Neural progenitor cell (in vitro differentiated cells): Measurements from ENCODE around the gene MAP3K2. TPM values are rescaled to one million over a fixed set of nuclear protein-coding genes. Genes with fewer than 3 reads are reported as not detected.

Experiments
- DNase-seq: peaks from one replicate; pipeline ENCODE4 v3.0.0-alpha.2; 2016; ENCODE audit warnings: low spot score
- H2AFZ ChIP-seq: fragments of 200-600 bp; sonication (generic); replicated peaks from 2 replicates; pipeline ENCODE4 v1.6.1; 2016; ENCODE audit warnings: antibody characterized with exemption
- H3F3A ChIP-seq: fragments of 200-600 bp; sonication (generic); 2 replicates; pipeline ENCODE4 v1.6.1; 2016; ENCODE audit warnings: antibody characterized with exemption, low read depth
- H3K27ac ChIP-seq: fragments of 200-600 bp; sonication (generic); 2 replicates; pipeline ENCODE4 v1.5.1; 2016; ENCODE audit warnings: mild to moderate bottlenecking
- H3K27me3 ChIP-seq: fragments of 200-600 bp; sonication (generic); 2 replicates; pipeline ENCODE4 v1.6.1; 2016; ENCODE audit warnings: mild to moderate bottlenecking, moderate library complexity
- H3K36me3 ChIP-seq: fragments of 200-600 bp; sonication (generic); 2 replicates; pipeline ENCODE4 v1.5.1; 2016
- H3K4me1 ChIP-seq: fragments of 200-600 bp; sonication (generic); 2 replicates; pipeline ENCODE4 v1.6.1; 2016; ENCODE audit warnings: mixed run types
- H3K4me2 ChIP-seq: fragments of 200-600 bp; sonication (generic); 2 replicates; pipeline ENCODE4 v1.6.1; 2016
- H3K4me3 ChIP-seq: fragments of 200-600 bp; sonication (generic); 2 replicates; pipeline ENCODE4 v1.5.1; 2016
- H3K79me2 ChIP-seq: fragments of 200-600 bp; sonication (generic); 2 replicates; pipeline ENCODE4 v1.6.1; 2016; ENCODE audit warnings: low read depth
- H3K9ac ChIP-seq: fragments of 200-600 bp; sonication (generic); 2 replicates; pipeline ENCODE4 v1.6.1; 2016
- H3K9me3 ChIP-seq: fragments of 200-600 bp; sonication (generic); 2 replicates; pipeline ENCODE4 v1.5.1; 2016; ENCODE audit warnings: low read depth
- H4K20me1 ChIP-seq: fragments of 200-600 bp; sonication (generic); 2 replicates; pipeline ENCODE4 v1.6.1; 2016; ENCODE audit warnings: low read depth
- H3K27ac Mint-ChIP-seq: 3 replicates; pipeline ENCODE4 v1.8.0; 2021; ENCODE audit warnings: mixed read lengths
- H3K27me3 Mint-ChIP-seq: 2 replicates; pipeline ENCODE4 v1.8.0; 2022; ENCODE audit warnings: low read depth, mild to moderate bottlenecking, inconsistent platforms, moderate library complexity, mixed read lengths; ENCODE audit not compliant: insufficient read depth
- H3K36me3 Mint-ChIP-seq: 3 replicates; pipeline ENCODE4 v1.8.0; 2021; ENCODE audit warnings: mixed read lengths
- H3K4me1 Mint-ChIP-seq: 3 replicates; pipeline ENCODE4 v1.8.0; 2021; ENCODE audit warnings: mixed read lengths
- H3K4me3 Mint-ChIP-seq: 3 replicates; pipeline ENCODE4 v1.8.0; 2021; ENCODE audit warnings: mild to moderate bottlenecking, moderate library complexity, mixed read lengths
- H3K9me3 Mint-ChIP-seq: 3 replicates; pipeline ENCODE4 v1.8.0; 2020; ENCODE audit warnings: mixed read lengths
- EZH2 ChIP-seq: fragments of 200-600 bp; sonication (generic); IDR thresholded peaks from 2 replicates; pipeline ENCODE4 v1.6.1; 2017; ENCODE audit warnings: antibody characterized with exemption, mild to moderate bottlenecking, moderate library complexity
- EZH2phosphoT487 ChIP-seq: fragments of 200-600 bp; sonication (generic); IDR thresholded peaks from 2 replicates; pipeline ENCODE4 v1.6.1; 2017; ENCODE audit warnings: antibody characterized with exemption
- total RNA-seq: library from RNA; depleted of rRNA; stranded (reverse); fragments of >200 nt; gene quantifications from 2 replicates; pipeline ENCODE4 v1.2.3, GENCODE V29; 2015; ENCODE audit warnings: low replicate concordance
- TF ChIP-seq, protein P1 (sequence below): fragments of 200-600 bp; sonication (generic); IDR thresholded peaks from 2 replicates; pipeline ENCODE4 v1.5.1; 2017; ENCODE audit warnings: antibody characterized with exemption, mild to moderate bottlenecking

Gene MAP3K2
- total RNA-seq, 1 donor from 2014 or later = 24.5 TPM

DNA sequence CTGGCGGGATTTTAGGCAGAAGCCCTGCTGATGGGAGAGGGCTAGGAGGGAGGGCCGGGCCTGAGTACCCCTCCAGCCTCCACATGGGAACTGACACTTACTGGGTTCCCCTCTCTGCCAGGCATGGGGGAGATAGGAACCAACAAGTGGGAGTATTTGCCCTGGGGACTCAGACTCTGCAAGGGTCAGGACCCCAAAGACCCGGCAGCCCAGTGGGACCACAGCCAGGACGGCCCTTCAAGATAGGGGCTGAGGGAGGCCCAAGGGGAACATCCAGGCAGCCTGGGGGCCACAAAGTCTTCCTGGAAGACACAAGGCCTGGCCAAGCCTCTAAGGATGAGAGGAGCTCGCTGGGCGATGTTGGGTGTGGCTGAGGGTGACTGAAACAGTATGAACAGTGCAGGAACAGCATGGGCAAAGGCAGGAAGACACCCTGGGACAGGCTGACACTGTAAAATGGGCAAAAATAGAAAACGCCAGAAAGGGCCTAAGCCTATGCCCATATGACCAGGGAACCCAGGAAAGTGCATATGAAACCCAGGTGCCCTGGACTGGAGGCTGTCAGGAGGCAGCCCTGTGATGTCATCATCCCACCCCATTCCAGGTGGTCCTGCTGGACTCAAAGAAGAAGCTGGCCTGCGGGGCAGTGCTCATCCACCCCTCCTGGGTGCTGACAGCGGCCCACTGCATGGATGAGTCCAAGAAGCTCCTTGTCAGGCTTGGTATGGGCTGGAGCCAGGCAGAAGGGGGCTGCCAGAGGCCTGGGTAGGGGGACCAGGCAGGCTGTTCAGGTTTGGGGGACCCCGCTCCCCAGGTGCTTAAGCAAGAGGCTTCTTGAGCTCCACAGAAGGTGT is 39.0 kb upstream of the MAP3K2 start:
- Mint-ChIP-seq H3K4me1 (peaks cover 19% of the 10 kb centered on the region), H3K9me3 (no peaks in the 10 kb centered on the region), H3K4me3 (no peak overlapping the region), H3K27me3 (peaks cover 26% of the 10 kb centered on the region), H3K27ac (no peak overlapping the region), H3K36me3 (no peaks in the 10 kb centered on the region)
- Histone ChIP-seq H2AFZ (no peak overlapping the region), H3F3A (peaks cover 35% of the 10 kb centered on the region), H3K4me3 (no peak overlapping the region), H3K9me3 (no peaks in the 10 kb centered on the region), H3K4me2 (no peak overlapping the region), H3K27me3 (peaks cover 42% of the 10 kb centered on the region), H3K79me2 (no peaks in the 10 kb centered on the region), H3K27ac (no peak overlapping the region), H3K4me1 (peaks cover 13% of the 10 kb centered on the region), H3K9ac (no peak overlapping the region), H3K36me3 (no peaks in the 10 kb centered on the region), H4K20me1 (peaks cover 10% of the 10 kb centered on the region)
- DNase-seq = no peak
- TF ChIP-seq EZH2 (no peak), EZH2phosphoT487 (no peak)
- TF ChIP-seq, protein P1, sequence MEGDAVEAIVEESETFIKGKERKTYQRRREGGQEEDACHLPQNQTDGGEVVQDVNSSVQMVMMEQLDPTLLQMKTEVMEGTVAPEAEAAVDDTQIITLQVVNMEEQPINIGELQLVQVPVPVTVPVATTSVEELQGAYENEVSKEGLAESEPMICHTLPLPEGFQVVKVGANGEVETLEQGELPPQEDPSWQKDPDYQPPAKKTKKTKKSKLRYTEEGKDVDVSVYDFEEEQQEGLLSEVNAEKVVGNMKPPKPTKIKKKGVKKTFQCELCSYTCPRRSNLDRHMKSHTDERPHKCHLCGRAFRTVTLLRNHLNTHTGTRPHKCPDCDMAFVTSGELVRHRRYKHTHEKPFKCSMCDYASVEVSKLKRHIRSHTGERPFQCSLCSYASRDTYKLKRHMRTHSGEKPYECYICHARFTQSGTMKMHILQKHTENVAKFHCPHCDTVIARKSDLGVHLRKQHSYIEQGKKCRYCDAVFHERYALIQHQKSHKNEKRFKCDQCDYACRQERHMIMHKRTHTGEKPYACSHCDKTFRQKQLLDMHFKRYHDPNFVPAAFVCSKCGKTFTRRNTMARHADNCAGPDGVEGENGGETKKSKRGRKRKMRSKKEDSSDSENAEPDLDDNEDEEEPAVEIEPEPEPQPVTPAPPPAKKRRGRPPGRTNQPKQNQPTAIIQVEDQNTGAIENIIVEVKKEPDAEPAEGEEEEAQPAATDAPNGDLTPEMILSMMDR = no peak

DNA sequence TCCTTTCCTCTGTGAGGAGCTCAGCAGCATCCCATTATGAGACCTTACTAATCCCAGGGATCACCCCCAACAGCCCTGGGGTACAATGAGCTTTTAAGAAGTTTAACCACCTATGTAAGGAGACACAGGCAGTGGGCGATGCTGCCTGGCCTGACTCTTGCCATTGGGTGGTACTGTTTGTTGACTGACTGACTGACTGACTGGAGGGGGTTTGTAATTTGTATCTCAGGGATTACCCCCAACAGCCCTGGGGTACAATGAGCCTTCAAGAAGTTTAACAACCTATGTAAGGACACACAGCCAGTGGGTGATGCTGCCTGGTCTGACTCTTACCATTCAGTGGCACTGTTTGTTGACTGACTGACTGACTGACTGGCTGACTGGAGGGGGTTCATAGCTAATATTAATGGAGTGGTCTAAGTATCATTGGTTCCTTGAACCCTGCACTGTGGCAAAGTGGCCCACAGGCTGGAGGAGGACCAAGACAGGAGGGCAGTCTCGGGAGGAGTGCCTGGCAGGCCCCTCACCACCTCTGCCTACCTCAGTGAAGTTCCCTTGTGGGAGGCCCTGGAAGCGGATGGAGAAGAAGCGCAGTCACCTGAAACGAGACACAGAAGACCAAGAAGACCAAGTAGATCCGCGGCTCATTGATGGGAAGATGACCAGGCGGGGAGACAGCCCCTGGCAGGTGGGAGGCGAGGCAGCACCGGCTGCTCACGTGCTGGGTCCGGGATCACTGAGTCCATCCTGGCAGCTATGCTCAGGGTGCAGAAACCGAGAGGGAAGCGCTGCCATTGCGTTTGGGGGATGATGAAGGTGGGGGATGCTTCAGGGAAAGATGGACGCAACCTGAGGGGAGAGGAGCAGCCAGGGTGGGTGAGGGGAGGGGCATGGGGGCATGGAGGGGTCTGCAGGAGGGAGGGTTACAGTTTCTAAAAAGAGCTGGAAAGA is 38.0 kb upstream of the MAP3K2 start:
- H4K20me1 ChIP-seq = peaks cover 10% of the 10 kb centered on the region
- Mint-ChIP-seq H3K4me3 (no peak overlapping the region), H3K9me3 (no peaks in the 10 kb centered on the region), H3K27me3 (peaks cover 35% of the 10 kb centered on the region), H3K36me3 (no peaks in the 10 kb centered on the region), H3K27ac (peak overlapping the region; percentile 61), H3K4me1 (peaks cover 21% of the 10 kb centered on the region)
- peaks cover 35% of the 10 kb centered on the region for H3F3A ChIP-seq
- no peak for TF ChIP-seq EZH2
- TF ChIP-seq, protein P1 = no peak
- TF ChIP-seq EZH2phosphoT487 = no peak
- no peak overlapping the region for H2AFZ ChIP-seq
- H3K9me3 ChIP-seq = no peaks in the 10 kb centered on the region
- no peak for DNase-seq
- H3K36me3 ChIP-seq = no peaks in the 10 kb centered on the region
- peaks cover 13% of the 10 kb centered on the region for H3K4me1 ChIP-seq
- H3K4me3 ChIP-seq = no peak overlapping the region
- H3K79me2 ChIP-seq = no peaks in the 10 kb centered on the region
- H3K27me3 ChIP-seq = peaks cover 51% of the 10 kb centered on the region
- H3K27ac ChIP-seq = no peak overlapping the region
- H3K9ac ChIP-seq = no peak overlapping the region
- no peak overlapping the region for H3K4me2 ChIP-seq

DNA sequence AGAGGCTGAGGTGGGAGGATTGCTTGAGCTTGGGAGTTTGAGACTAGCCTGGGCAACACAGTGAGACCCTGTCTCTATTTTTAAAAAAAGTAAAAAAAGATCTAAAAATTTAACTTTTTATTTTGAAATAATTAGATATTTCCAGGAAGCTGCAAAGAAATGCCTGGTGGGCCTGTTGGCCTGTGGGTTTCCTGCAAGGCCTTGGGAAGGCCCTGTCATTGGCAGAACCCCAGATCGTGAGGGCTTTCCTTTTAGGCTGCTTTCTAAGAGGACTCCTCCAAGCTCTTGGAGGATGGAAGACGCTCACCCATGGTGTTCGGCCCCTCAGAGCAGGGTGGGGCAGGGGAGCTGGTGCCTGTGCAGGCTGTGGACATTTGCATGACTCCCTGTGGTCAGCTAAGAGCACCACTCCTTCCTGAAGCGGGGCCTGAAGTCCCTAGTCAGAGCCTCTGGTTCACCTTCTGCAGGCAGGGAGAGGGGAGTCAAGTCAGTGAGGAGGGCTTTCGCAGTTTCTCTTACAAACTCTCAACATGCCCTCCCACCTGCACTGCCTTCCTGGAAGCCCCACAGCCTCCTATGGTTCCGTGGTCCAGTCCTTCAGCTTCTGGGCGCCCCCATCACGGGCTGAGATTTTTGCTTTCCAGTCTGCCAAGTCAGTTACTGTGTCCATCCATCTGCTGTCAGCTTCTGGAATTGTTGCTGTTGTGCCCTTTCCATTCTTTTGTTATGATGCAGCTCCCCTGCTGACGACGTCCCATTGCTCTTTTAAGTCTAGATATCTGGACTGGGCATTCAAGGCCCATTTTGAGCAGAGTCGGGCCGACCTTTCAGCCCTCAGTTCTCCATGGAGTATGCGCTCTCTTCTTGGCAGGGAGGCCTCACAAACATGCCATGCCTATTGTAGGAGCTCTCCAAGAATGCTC is 37.1 kb upstream of the MAP3K2 start:
- H3K27me3 ChIP-seq = peaks cover 61% of the 10 kb centered on the region
- no peak for DNase-seq

More for the DNA sequence above, 37.1 kb upstream of the MAP3K2 start:
- Mint-ChIP-seq H3K4me1 (peaks cover 21% of the 10 kb centered on the region), H3K27ac (no peak overlapping the region), H3K27me3 (peaks cover 37% of the 10 kb centered on the region), H3K4me3 (peak overlapping the region; percentile 55), H3K9me3 (no peaks in the 10 kb centered on the region), H3K36me3 (no peaks in the 10 kb centered on the region)
- H3K36me3 ChIP-seq = no peaks in the 10 kb centered on the region
- peaks cover 13% of the 10 kb centered on the region for H3K4me1 ChIP-seq
- no peak overlapping the region for H3K4me3 ChIP-seq
- H3K4me2 ChIP-seq = peak overlapping the region; percentile 2
- peaks cover 10% of the 10 kb centered on the region for H4K20me1 ChIP-seq
- no peak overlapping the region for H3K9ac ChIP-seq
- no peak overlapping the region for H3K27ac ChIP-seq
- no peaks in the 10 kb centered on the region for H3K9me3 ChIP-seq
- H2AFZ ChIP-seq = no peak overlapping the region
- no peaks in the 10 kb centered on the region for H3K79me2 ChIP-seq
- H3F3A ChIP-seq = peaks cover 35% of the 10 kb centered on the region
- no peak for TF ChIP-seq EZH2phosphoT487
- TF ChIP-seq, protein P1 = no peak
- no peak for TF ChIP-seq EZH2
